HG03060 (cell line): Measurements from ENCODE around the gene ZNF860.

Experiments
- ATAC-seq: cut with Tn5 transposase; IDR thresholded peaks from one replicate; pipeline ENCODE4 v1.9.1; 2021; ENCODE audit warnings: low read depth, moderate number of reproducible peaks; ENCODE audit not compliant: unreplicated experiment

ZNF860 gene

GRCh38 chr3:31981206-31982181, at the start of gene ZNF860, which contains the start of gene OSBPL10:
TSS of gene ZNF860 (plus strand) at chr3:31981750. CDS start at chr3:31989080, 7,330 bp downstream.
TSS of gene OSBPL10 (minus strand) at chr3:31981262. CDS start at chr3:31981179, 83 bp downstream.
- ATAC-seq: no peak

DNA sequence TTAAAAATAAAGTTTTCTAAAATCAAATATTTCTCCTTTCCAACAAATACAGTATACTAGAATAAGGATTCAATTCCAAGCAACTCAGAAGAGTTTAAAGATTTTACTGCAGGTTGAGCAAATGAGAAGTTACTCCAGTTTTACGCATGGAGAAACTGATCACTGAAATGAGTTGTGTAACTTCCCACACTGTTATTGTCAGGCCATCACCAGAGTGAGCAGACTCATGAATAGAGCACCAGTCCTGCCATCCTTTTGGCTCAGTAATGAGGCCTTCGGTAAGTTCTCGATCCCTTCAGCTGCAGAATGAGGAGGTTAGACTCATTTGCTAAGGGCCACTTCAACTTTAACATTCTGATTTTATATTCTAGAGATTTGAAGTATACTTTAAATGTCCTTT, 48.6 kb upstream of the ZNF860 start:
- ATAC-seq: no peak

DNA sequence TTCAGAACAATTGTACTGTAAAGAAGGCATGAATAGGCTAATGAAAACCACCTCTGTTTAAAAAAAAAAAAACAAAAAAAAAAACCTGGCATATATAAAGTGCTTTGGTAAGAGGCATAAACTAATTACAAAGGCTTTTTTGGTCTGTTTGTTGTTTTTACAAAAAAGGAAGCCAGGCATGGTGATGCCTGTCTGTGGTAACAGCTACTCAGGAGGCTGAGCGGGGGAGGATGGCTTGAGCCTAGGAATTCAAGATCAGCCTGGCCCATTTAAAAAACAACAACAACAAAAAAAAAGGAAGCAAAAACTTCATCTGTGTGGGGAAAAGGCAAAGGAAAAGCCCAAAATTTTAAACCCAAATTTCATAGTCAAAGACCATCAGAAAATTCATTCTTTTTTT, 47.5 kb upstream of the ZNF860 start:
- no peak for ATAC-seq

- no peak for ATAC-seq
Measured at GRCh38 chr3:31934866-31935265, 46.7 kb upstream of the ZNF860 start.

- ATAC-seq: no peak
Measured at GRCh38 chr3:31936420-31937060, 45.0 kb upstream of the ZNF860 start.

DNA sequence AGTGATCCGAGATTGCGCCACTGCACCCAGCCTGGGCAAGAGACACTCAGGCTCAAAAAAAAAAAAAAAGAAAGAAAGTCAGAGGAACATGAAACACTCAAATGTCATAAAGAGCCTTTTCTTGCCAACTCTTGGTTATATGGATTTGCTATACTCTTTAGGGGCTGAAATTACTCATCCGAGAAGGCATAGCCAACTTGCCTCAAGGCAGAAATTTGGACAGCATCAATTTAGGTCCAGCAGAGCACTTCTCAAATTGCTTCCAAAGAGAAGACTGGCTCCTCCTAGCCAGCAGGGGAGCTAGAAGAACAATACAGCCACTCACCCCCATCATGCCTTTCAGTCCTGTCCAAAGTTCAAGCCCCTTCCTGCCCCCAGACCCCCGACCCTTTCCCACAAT, 44.3 kb upstream of the ZNF860 start:
- no peak for ATAC-seq

GRCh38 chr3:31942446-31942845, 39.1 kb upstream of the ZNF860 start:
- ATAC-seq: no peak

- ATAC-seq: no peak
Measured at GRCh38 chr3:31943041-31943440, 38.5 kb upstream of the ZNF860 start.

DNA sequence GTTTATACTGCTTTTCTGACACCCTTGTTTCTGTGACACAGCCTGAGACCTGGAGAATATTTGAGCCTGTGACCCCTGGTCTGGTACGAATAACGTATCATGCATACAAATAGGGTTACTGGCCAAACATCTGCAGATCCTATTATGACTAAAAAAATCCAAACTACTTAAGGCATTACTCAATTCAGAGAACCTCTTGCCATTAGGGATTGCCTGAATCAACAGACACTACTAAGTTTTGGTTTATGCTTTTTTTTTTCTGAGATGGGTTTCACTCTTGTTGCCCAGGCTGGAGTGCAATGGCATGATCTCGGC, 35.9 kb upstream of the ZNF860 start:
- no peak for ATAC-seq

DNA sequence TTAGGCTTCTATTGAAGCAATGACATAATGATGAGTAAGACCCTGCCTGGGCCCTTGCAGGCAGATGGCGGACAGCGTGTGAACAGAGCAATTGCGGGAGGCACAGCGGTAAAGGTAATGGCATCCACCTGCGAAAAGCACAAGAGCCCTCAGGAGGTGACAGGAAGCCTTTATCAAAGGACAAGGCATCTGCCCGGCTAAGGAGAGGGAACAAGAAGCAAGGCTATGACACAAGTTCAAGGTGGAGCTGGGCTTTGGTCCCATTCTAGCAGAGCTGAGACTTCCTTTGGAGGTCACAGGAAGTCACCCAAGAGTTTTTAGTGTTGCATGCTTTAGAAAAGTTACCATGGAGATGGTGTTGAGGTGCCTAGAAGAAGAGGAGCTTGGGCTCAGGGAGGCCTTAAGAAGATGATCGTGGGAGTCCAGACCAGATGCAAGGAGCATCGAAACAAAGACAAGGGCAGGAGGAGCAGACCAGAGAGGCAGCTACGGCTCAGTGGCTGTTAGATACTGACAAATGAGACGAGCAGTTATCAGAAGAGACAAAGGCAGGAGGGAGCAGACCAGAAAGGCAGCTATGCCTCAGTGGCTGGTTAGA, 35.0 kb upstream of the ZNF860 start:
- no peak for ATAC-seq

GRCh38 chr3:31947162-31947561, 34.4 kb upstream of the ZNF860 start:
- no peak for ATAC-seq

DNA sequence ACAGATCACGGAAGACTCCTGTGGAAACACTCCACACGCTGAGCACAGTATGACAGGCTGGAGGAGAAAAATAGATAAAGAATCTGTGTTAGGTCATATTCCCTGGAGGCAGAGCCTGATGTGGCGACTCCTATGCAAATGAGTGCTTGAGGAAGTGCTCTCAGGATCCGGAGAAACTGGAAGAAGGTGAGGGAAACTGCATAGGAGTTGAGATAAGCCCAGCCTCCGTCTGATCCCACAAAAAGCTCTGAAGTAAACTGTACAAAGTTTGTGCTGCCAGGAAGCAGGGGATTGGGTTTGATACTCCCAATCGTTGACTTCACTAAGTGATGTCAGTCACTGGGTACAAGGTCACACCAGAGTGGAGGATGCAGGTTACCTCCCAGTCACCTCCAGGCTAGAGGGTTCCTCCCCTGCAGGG, 33.9 kb upstream of the ZNF860 start:
- no peak for ATAC-seq

DNA sequence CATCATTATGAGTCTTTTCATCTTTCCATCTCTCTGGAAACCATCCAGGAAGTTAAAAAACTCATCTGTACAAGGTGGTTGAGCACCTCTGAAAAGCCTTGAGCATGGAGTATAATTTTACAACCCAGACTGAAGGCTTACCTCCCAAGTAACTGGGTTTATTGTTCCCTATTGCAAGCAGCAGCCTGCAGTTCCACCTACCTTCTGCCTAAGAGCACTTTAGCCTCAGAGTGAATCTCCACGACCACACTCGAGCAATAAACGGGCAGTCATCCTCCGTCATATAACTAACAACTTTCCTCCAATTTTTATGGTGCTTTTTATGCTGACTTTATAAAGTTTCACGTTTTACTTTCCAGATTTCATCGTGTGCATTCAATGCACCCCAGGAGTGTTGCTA, 33.3 kb upstream of the ZNF860 start:
- ATAC-seq: no peak

DNA sequence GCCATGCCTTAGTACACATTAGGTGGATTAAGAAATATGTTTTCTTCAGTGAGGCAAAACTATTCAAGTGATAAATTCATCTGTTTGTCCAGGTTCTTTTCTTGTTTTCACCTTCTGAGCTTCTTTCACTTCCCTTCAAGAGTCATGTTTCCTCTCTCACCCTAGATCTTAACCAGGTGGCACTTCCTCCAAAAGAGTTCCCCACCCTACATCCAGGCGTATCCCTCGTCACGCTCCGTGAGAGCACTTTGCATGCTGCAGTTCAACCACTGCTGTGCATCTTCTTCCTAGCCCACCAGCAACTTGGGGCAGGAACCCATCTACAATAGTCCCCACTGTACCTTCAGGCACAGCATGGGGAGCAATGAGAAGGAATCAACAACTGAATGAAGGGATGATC, 29.3 kb upstream of the ZNF860 start:
- ATAC-seq: peak; percentile 74

- no peak for ATAC-seq
Measured at GRCh38 chr3:31953091-31953490, 28.5 kb upstream of the ZNF860 start.

DNA sequence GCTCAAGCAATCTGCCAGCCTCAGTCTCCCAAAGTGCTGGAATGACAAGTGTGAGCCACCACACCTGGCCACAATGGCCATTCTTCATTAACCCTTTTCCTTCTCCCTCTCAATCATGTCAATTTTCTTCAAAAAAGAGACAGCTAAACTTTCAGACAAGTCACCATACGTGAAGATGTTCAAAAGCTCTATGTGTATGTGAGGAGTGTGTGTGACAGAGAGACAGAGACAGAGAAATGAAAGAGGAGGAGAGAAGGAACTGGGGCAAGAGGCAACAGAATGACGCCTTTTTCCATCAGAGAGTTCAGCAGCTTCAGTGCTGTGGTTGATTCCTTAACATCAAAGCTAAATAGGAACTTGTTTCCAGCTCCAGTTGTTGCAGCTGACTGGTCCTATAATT, 27.9 kb upstream of the ZNF860 start:
- ATAC-seq: no peak

- no peak for ATAC-seq
Measured at GRCh38 chr3:31955581-31955980, 26.0 kb upstream of the ZNF860 start.

DNA sequence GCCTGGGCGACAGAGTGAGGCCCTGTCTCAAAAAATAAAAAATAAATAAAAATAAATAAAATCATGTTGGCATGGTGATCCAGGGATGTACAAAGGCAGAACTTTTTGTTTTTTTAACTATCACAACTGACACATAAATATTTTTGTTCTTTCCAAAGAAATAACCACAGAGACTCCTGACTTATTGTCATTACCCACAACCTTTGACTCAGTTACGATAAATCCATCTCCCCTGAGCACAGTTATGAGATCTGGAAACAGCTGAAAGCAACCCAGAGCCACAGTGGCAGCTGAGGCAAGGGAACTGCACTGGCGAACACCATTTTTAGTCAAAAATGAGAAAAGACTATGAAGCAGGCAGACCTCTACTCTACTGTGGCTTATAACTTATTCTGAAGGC, 24.4 kb upstream of the ZNF860 start:
- ATAC-seq: no peak

DNA sequence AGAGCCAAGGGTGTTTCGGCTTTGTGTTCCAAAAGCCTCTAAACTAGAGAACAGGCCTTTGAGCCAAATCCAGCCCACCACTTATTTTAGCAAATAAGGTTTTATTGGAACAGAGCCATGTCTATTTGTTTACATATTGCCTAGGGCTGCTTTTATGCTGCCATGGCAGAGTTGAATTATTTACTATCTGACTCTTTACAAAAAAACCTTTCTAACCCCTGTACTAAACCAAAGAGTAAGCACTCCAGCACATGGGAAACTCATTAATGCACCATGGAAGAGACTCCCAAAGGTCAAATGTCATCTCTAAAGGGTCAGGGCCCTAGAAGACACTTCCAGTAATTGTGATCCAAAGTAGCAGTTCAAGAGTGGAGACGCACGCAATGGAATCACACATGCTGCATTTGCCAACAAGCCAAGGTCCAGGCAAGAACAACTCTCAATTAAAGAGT, 22.8 kb upstream of the ZNF860 start:
- ATAC-seq: no peak

DNA sequence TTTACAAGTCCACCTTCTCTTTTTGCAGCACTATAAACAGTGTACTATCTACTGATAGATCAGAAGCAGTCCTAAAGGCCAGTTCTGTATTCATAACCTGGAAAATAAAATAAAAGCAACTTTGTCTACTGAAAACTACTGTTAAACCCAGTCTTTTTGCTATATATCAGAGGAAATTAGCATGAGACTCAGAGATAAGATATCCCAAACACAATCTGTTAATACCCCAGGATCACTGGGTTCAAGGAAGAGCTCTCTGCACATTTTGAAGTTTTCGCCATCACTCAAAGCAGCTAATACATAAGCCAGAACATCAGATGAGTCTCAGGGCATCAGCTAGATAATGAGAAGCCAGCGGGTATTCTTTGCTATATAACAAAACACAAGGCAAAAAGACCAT, 22.3 kb upstream of the ZNF860 start:
- no peak for ATAC-seq
